Adrenal gland (tissue), 12 donors: Measurements from ENCODE around the gene ACACB. TPM values are rescaled to one million over a fixed set of nuclear protein-coding genes. Genes with fewer than 3 reads are reported as not detected.

ENCODE experiments used
- DNase-seq, 7 donors: peaks; one replicate each; pipeline ENCODE4 v3.0.0-alpha.2; 2019 to 2020
- H3K27ac ChIP-seq, 5 donors: fragments of 200-600 bp; sonication (generic) in 4 of 5; 1 replicate in 3 of 5; 2 replicates in 2 of 5; pipeline versions ENCODE4 v1.5.1 to v1.8.0; 2016 to 2020; ENCODE audit warnings: mild to moderate bottlenecking in 1 of 5
- H3K27me3 ChIP-seq: fragments of 200-600 bp; 2 replicates; pipeline ENCODE4 v1.8.0; 2021
- H3K36me3 ChIP-seq, 2 donors: fragments of 200-600 bp; replicated peaks in 1 of 2; 1 replicate in 1 of 2; 2 replicates in 1 of 2; pipeline versions ENCODE4 v1.5.1 to v1.8.0; 2018 to 2022
- H3K4me1 ChIP-seq, 2 donors: fragments of 200-600 bp; replicated peaks in 1 of 2; 1 replicate in 1 of 2; 2 replicates in 1 of 2; pipeline versions ENCODE4 v1.5.1 to v1.8.0; 2018 to 2021
- H3K4me3 ChIP-seq, 4 donors: fragments of 200-600 bp; sonication (generic) in 3 of 4; one replicate each; pipeline ENCODE4 v1.5.1; 2016 to 2018
- H3K9me3 ChIP-seq, 3 donors: fragments of 200-600 bp; sonication (generic) in 1 of 3; replicated peaks in 1 of 3; 1 replicate in 2 of 3; 2 replicates in 1 of 3; pipeline versions ENCODE4 v1.5.1 to v1.8.0; 2016 to 2021
- CTCF ChIP-seq, 6 experiments: fragments of 450-650 bp in 4 of 6; fragments of 200-600 bp in 2 of 6; sonication (generic) in 1 of 6; IDR thresholded peaks; 1 replicate in 5 of 6; 2 replicates in 1 of 6; pipeline versions ENCODE4 v1.5.1 to v1.8.0; 2016 to 2021; ENCODE audit warnings: antibody characterized with exemption in 6 of 6, mild to moderate bottlenecking in 2 of 6, moderate library complexity in 1 of 6
- POLR2A ChIP-seq, 2 donors: fragments of 450-650 bp; IDR thresholded peaks; one replicate each; pipeline ENCODE4 v1.6.1; 2017; ENCODE audit warnings: antibody characterized with exemption in 2 of 2, mild to moderate bottlenecking in 2 of 2, moderate library complexity in 1 of 2
- WGBS, 4 donors: extraction: QIAGEN DNeasy Blood & Tissue Kit in 2 of 4; methylation state at CpG; one replicate each; pipeline versions ENCODE4 v1.1.5 to v1.1.7; 2013 to 2017; 5-methylcytosine and 5-hydroxymethylcytosine counted together
- intact Hi-C, 2 donors: fragments of 100-400 bp; cut with DNase I; formaldehyde crosslinking; loops; one replicate each; pipeline versions ENCODE4 v1.14.1 to v1.15.0; 2022 to 2023
- polyA plus RNA-seq, 3 donors: library from polyadenylated mRNA; stranded (reverse); fragments of 200-250 nt in 2 of 3; fragments of 350-450 nt in 1 of 3; fragmentation: Illumina TruSeq in 1 of 3; extraction: RNeasy Lipid Tissue Mini Kit (QIAGEN cat#74804) in 1 of 3; gene quantifications; one replicate each; pipeline ENCODE4 v1.2.3, GENCODE V29; 2013 to 2014
- total RNA-seq, 9 donors: library from RNA; depleted of rRNA in 4 of 9; stranded (reverse); fragments of >200 nt in 4 of 9; fragments of 120-200 nt in 1 of 9; fragmentation: NEBNext Ultra II Directional in 1 of 9; extraction: Animal tissue kit (Norgen Biotek cat#: 25700) in 1 of 9; gene quantifications; one replicate each; pipeline versions ENCODE4 v1.1.0 to v1.2.4, GENCODE V29; 2013 to 2023
- donor health status: healthy with polysubstance abuse.
- donor health status: Bipolar disorder and iron deficiency.
- donor health status: DM: yes; HTN: yes; CAD: no.
- donor health status: DM: no; HTN: no; CAD: no.
- donor health status: DM: no; HTN: no; CAD: no.
- donor health status: DM: yes; HTN: yes; CAD: no.

ACACB gene
- total and polyA plus RNA-seq, 12 donors = 35.5 to 143 (median 65.7) TPM

GRCh38 chr12:109278912-109279311 lies 162.5 kb downstream of the ACACB start:
- Histone ChIP-seq H3K4me1 (no peaks in the 10 kb centered on the region), H3K4me3 (no peak overlapping the region), H3K27me3 (no peaks in the 10 kb centered on the region), H3K27ac (no peak overlapping the region), H3K9me3 (no peaks in the 10 kb centered on the region), H3K36me3 (no peaks in the 10 kb centered on the region)
- TF ChIP-seq CTCF (IDR thresholded peaks at IDR 0.05) (no peak), POLR2A (IDR thresholded peaks at IDR 0.05) (no peak)
- no peak for DNase-seq
- 69 to 78% (median 72%) methylated on average over 10 of the region's 10 CpGs for WGBS, 4 donors
- intact Hi-C loops = no loop called here

GRCh38 chr12:109279525-109279924 lies 163.1 kb downstream of the ACACB start:
- H3K4me3 ChIP-seq = no peak overlapping the region
- DNase-seq = no peak
- H3K27me3 ChIP-seq = no peaks in the 10 kb centered on the region
- no peaks in the 10 kb centered on the region for H3K9me3 ChIP-seq
- intact Hi-C loops = no loop called here
- WGBS, 4 donors = 87 to 95% (median 92%) methylated on average over 4 to 13 of the region's 13 CpGs
- H3K27ac ChIP-seq = no peak overlapping the region
- H3K4me1 ChIP-seq = no peaks in the 10 kb centered on the region
- TF ChIP-seq POLR2A (IDR thresholded peaks at IDR 0.05) = no peak
- TF ChIP-seq CTCF (IDR thresholded peaks at IDR 0.05) = no peak
- H3K36me3 ChIP-seq = no peaks in the 10 kb centered on the region

- Histone ChIP-seq H3K36me3 (no peaks in the 10 kb centered on the region), H3K27ac (no peak overlapping the region), H3K4me3 (no peak overlapping the region), H3K4me1 (no peaks in the 10 kb centered on the region), H3K9me3 (no peaks in the 10 kb centered on the region), H3K27me3 (no peaks in the 10 kb centered on the region)
- TF ChIP-seq POLR2A (IDR thresholded peaks at IDR 0.05) (no peak), CTCF (IDR thresholded peaks at IDR 0.05) (no peak)
- intact Hi-C loops = no loop called here
- WGBS, 4 donors = 88 to 97% (median 90%) methylated on average over 6 to 17 of the region's 17 CpGs
- DNase-seq = no peak
These were observed 165.1 kb downstream of the ACACB start for GRCh38 chr12:109281452-109281851.

GRCh38 chr12:109284392-109284791 lies 168.0 kb downstream of the ACACB start:
- Histone ChIP-seq H3K36me3 (no peaks in the 10 kb centered on the region), H3K4me3 (no peak overlapping the region), H3K9me3 (no peaks in the 10 kb centered on the region), H3K27me3 (no peaks in the 10 kb centered on the region), H3K27ac (no peak overlapping the region), H3K4me1 (no peaks in the 10 kb centered on the region)
- 82 to 92% (median 90%) methylated on average over 10 to 20 of the region's 20 CpGs for WGBS, 4 donors
- TF ChIP-seq POLR2A (IDR thresholded peaks at IDR 0.05) (no peak), CTCF (IDR thresholded peaks at IDR 0.05) (no peak)
- no peak for DNase-seq
- intact Hi-C loops = no loop called here
